HUES64 (cell line): Measurements from ENCODE around the gene SAMD8.
A peak's percentile ranks its signal among the peaks of the same experiment; 100 is the strongest.
"Not testable (repeated sequence)": the region's sequence is repeated elsewhere in the genome, so short reads cannot be mapped to it uniquely, and the experiment has no call there.

Experiments
- H3K27ac ChIP-seq: 2 replicates; pipeline ENCODE4 v1.7.0; 2013; ENCODE audit warnings: low read depth, low read length, inconsistent platforms
- H3K27me3 ChIP-seq: 2 replicates; pipeline ENCODE4 v1.6.1; 2013; ENCODE audit warnings: mild to moderate bottlenecking, low read length; ENCODE audit not compliant: insufficient read depth
- H3K36me3 ChIP-seq: 2 replicates; pipeline ENCODE4 v1.6.1; 2013; ENCODE audit warnings: mild to moderate bottlenecking, low read length; ENCODE audit not compliant: insufficient read depth
- H3K4me1 ChIP-seq: 2 replicates; pipeline ENCODE4 v1.6.1; 2013; ENCODE audit warnings: mild to moderate bottlenecking, low read length, moderate library complexity; ENCODE audit not compliant: insufficient read depth
- H3K4me3 ChIP-seq: 2 replicates; pipeline ENCODE4 v1.5.1; 2013; ENCODE audit warnings: mild to moderate bottlenecking, low read length, moderate library complexity
- H3K9ac ChIP-seq: 2 replicates; pipeline ENCODE4 v1.6.1; 2013; ENCODE audit warnings: mild to moderate bottlenecking, low read depth, low read length
- H3K9me3 ChIP-seq: 2 replicates; pipeline ENCODE4 v1.6.1; 2013; ENCODE audit warnings: low read depth, low read length; ENCODE audit not compliant: insufficient read depth
- WGBS: fragments of 150-250, 120-280 bp; methylation state at CpG from one replicate; pipeline ENCODE4 v1.1.7; 2013; ENCODE audit warnings: missing lambda C conversion rate; 5-methylcytosine and 5-hydroxymethylcytosine counted together

Gene SAMD8

DNA sequence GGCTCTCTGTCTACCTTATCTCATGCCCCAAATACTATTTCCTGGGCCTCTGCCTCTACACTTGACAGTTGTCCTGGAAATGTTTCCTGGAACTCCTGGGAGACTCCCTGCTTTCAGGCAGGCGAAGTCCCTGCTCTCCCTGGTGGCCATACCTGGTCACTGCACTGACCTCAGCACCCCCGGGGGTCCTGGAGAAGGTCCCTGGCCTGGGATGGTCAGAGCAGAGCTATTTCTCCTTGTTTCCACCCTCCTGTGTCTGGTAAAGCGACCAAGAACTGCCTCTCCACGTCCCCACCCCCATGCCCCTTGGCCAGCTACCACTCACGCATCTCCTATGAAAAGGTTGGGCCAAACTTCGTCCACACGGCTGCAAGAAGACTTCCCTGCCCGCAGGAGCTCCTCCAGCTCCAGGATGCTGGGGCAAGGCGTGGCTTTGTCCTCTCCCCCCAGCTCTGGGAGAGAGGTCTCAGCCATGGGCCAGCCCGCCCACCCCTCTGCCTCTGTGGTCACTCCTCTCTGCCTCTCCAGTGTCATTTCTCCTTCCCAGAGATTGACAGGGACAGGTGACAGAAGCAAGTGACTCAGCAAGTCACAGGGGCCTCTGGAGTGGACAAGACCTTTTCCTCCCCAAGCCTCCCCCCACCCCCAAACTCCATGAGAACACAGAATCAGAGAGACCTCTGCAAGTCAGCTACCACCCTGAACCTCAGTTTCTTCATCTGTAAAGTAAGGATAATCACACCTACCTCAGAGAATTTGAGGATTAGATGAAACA is 2.6 kb upstream of the SAMD8 start:
- H3K9ac ChIP-seq: no peak overlapping the region
- H3K4me3 ChIP-seq: no peak overlapping the region
- peaks cover 12% of the 10 kb centered on the region for H3K4me1 ChIP-seq
- no peaks in the 10 kb centered on the region for H3K36me3 ChIP-seq
- H3K27ac ChIP-seq: peak overlapping the region; percentile 17; the same call in 1 of the 2 replicates
- H3K27me3 ChIP-seq: no peaks in the 10 kb centered on the region
- H3K9me3 ChIP-seq: no peaks in the 10 kb centered on the region
- 68% methylated on average over 10 of the region's 10 CpGs for WGBS

- peaks cover 12% of the 10 kb centered on the region for H3K4me1 ChIP-seq
- no peaks in the 10 kb centered on the region for H3K9me3 ChIP-seq
- H3K27ac ChIP-seq: no peak overlapping the region
- no peak overlapping the region for H3K4me3 ChIP-seq
- 92% methylated on average over 1 of the region's 1 CpG for WGBS
- H3K36me3 ChIP-seq: no peaks in the 10 kb centered on the region
- no peaks in the 10 kb centered on the region for H3K27me3 ChIP-seq
- H3K9ac ChIP-seq: no peak overlapping the region
These were observed 2.0 kb upstream of the SAMD8 start for GRCh38 chr10:75109459-75109778.

DNA sequence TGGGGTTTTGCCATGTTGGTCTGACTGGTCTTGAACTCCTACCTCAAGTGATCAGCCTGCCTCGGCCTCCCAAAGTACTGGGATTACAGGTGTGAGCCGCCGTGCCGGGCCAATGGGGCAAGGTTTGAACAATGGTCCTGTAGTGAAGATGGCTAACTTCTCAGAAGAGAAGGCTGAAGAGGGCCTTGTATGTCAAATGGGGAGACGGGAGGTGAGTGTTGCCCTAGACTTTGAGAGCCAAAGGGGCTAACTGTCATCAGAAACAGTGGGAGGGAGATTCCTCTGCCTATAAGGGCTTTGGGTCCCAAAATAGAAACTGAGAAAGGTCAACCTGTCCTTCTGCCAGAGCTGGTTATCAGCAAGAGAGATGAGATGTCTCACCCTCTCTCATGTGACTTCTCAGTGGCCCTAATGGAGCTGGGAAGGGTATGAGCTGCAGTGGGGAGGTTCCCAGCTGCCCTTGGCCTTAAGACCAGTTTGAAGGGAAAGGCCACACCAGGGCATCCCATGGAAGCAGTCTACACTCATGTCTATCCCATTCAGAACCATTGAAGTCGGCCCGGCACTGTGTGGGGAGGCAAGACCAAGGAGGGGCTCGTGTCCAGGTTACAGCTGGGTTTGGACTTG is 1.3 kb upstream of the SAMD8 start:
- Histone ChIP-seq H3K36me3 (no peaks in the 10 kb centered on the region), H3K27me3 (no peaks in the 10 kb centered on the region), H3K27ac (no peak overlapping the region), H3K4me1 (peaks cover 12% of the 10 kb centered on the region), H3K9me3 (no peaks in the 10 kb centered on the region), H3K4me3 (no peak overlapping the region), H3K9ac (no peak overlapping the region)
- WGBS: 93% methylated on average over 8 of the region's 8 CpGs

GRCh38 chr10:75111907-75112679 is 637 bp downstream of the SAMD8 start:
- H3K4me1 ChIP-seq: 0 out of 2 replicates have a peak, but pooled peaks cover 9% of the 10 kb centered on the region
- H3K27ac ChIP-seq: peak overlapping the region; percentile 85; the same call in 1 of the 2 replicates
- 2% methylated on average over 21 of the region's 23 CpGs for WGBS
- H3K4me3 ChIP-seq: peak overlapping the region; percentile 88
- H3K36me3 ChIP-seq: no peaks in the 10 kb centered on the region
- no peaks in the 10 kb centered on the region for H3K27me3 ChIP-seq
- H3K9me3 ChIP-seq: no peaks in the 10 kb centered on the region
- H3K9ac ChIP-seq: peak overlapping the region; percentile 76

DNA sequence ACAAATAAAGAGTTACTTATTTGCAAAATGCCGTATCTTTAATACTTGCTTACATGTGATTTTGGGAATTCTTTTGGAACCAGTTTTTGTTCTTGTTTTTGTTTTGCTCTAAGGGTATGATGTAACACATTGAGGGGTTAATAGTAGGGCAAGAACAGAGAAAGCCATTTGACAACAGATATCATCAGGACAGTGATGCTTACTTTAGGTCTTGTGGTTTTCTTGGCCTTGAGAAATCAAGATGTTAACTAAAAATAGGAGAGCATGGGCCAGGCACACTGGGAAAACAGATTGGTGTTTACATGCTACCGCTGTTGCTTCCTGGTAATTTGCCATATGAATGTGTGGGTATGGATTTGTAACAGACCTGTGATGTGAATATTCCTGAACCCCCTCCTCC is 3.7 kb downstream of the SAMD8 start:
- Histone ChIP-seq H3K9ac (no peak overlapping the region), H3K27ac (no peak overlapping the region), H3K4me1 (0 out of 2 replicates have a peak, but pooled peaks cover 7% of the 10 kb centered on the region), H3K4me3 (no peak overlapping the region), H3K9me3 (no peaks in the 10 kb centered on the region), H3K27me3 (no peaks in the 10 kb centered on the region), H3K36me3 (no peaks in the 10 kb centered on the region)
- 100% methylated on average over 2 of the region's 2 CpGs for WGBS

- not testable (repeated sequence) for H3K27me3 ChIP-seq, H3K9me3 ChIP-seq, H3K27ac ChIP-seq, H3K4me1 ChIP-seq, H3K9ac ChIP-seq, H3K4me3 ChIP-seq, H3K36me3 ChIP-seq
- WGBS: 97% methylated on average over 14 of the region's 15 CpGs
These were observed 5.7 kb downstream of the SAMD8 start for GRCh38 chr10:75116941-75117775.

GRCh38 chr10:75117995-75118394 is 6.5 kb downstream of the SAMD8 start:
- 92% methylated on average over 3 of the region's 3 CpGs for WGBS
- H3K4me1 ChIP-seq: 0 out of 2 replicates have a peak, but pooled peaks cover under 1% of the 10 kb centered on the region
- no peaks in the 10 kb centered on the region for H3K9me3 ChIP-seq
- H3K27me3 ChIP-seq: no peaks in the 10 kb centered on the region
- H3K27ac ChIP-seq: no peak overlapping the region
- H3K36me3 ChIP-seq: no peaks in the 10 kb centered on the region
- H3K9ac ChIP-seq: no peak overlapping the region
- H3K4me3 ChIP-seq: no peak overlapping the region

- not testable (repeated sequence) for H3K36me3 ChIP-seq, H3K9ac ChIP-seq, H3K4me1 ChIP-seq, H3K9me3 ChIP-seq, H3K27me3 ChIP-seq, H3K4me3 ChIP-seq, H3K27ac ChIP-seq
- WGBS: 91% methylated on average over 15 of the region's 15 CpGs
These were observed 8.1 kb downstream of the SAMD8 start for GRCh38 chr10:75119444-75120066.

- H3K27me3 ChIP-seq: no peaks in the 10 kb centered on the region
- H3K4me3 ChIP-seq: no peak overlapping the region
- no peak overlapping the region for H3K27ac ChIP-seq
- H3K36me3 ChIP-seq: peaks cover 8% of the 10 kb centered on the region; the same call in 1 of the 2 replicates
- H3K9me3 ChIP-seq: no peaks in the 10 kb centered on the region
- H3K4me1 ChIP-seq: peaks cover 3% of the 10 kb centered on the region; the same call in 1 of the 2 replicates
- H3K9ac ChIP-seq: no peak overlapping the region
- 78% methylated on average over 1 of the region's 1 CpG for WGBS
These were observed 9.9 kb downstream of the SAMD8 start for GRCh38 chr10:75121322-75121721.

DNA sequence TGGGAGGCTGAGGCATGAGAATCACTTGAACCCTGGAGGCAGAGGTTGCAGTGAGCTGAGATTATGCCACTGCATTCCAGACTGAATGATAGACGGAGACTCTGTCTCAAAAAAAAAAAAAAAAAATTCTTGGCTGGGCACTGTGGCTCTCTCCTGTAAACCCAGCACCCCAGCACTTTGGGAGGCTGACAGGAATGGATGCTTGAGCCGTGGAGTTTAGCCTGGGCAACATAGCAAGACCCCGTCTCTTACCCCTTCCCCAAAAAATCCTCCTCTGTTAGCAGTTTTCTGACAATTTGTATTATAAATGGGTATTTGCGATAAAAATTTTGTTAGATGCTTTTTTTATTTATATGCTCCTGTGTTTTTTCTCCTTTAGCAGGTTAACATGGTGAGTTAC is 11.0 kb downstream of the SAMD8 start:
- WGBS: 86% methylated on average over 3 of the region's 4 CpGs

More for the DNA sequence above, 11.0 kb downstream of the SAMD8 start:
- H3K36me3 ChIP-seq: peaks cover 8% of the 10 kb centered on the region; the same call in 1 of the 2 replicates
- H3K27me3 ChIP-seq: no peaks in the 10 kb centered on the region
- no peak overlapping the region for H3K27ac ChIP-seq
- no peak overlapping the region for H3K9ac ChIP-seq
- peaks cover 6% of the 10 kb centered on the region for H3K4me1 ChIP-seq
- no peaks in the 10 kb centered on the region for H3K9me3 ChIP-seq
- H3K4me3 ChIP-seq: no peak overlapping the region
